ENCODE data around the gene TBX2.
A peak's percentile ranks its signal among the peaks of the same experiment; 100 is the strongest.

The TBX2 gene

DNA sequence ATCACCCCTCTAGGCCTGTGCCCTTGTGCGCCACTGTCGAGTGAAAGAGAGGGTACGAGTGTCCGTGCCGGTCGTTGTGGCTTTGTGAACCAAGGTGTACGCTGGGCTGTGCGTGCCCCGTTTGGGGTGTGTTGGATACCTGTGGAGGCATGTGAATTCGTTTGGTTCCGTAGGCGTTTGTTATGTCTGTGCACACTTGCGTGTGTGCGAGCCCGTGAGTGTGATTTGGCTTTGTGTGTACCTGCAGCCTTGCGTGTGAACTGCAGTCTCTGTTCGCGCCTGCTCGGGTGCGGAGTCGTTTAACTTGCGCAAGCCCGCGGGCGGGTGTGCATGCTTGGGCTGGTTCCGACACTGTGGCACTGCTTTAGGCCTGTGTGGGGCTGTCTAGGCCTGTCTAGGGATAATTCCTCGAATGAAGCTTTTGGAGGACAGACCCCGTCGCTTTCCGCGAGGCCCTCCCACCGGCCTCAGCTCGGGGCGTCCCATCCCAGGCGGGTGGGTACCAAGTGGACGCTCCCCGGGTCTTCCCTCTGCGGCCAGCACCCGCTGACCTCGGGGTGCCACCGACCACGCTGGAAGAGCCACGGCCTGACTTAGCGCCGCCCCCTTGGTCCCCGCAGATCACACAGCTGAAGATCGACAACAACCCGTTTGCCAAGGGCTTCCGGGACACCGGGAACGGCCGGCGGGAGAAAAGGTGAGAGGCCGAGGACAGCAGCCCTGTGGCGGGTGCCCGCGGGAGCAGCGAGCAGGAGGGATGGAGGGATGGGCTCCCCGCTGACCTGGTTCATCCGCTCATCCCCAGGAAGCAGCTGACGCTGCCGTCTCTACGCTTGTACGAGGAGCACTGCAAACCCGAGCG is 4.4 kb downstream of the TBX2 start:
- peak; percentile 34 for DNase-seq

DNA sequence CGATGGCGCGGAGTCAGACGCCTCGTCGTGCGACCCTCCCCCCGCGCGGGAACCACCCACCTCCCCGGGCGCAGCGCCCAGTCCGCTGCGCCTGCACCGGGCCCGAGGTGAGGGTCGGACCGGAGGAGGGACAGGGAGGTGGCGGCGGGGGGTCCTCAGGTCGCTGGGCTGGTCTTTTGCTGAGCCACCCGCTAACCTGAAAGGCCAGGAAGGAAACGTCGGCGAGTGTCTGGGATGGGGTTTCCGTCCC is 4.9 kb downstream of the TBX2 start:
- DNase-seq: no peak

DNA sequence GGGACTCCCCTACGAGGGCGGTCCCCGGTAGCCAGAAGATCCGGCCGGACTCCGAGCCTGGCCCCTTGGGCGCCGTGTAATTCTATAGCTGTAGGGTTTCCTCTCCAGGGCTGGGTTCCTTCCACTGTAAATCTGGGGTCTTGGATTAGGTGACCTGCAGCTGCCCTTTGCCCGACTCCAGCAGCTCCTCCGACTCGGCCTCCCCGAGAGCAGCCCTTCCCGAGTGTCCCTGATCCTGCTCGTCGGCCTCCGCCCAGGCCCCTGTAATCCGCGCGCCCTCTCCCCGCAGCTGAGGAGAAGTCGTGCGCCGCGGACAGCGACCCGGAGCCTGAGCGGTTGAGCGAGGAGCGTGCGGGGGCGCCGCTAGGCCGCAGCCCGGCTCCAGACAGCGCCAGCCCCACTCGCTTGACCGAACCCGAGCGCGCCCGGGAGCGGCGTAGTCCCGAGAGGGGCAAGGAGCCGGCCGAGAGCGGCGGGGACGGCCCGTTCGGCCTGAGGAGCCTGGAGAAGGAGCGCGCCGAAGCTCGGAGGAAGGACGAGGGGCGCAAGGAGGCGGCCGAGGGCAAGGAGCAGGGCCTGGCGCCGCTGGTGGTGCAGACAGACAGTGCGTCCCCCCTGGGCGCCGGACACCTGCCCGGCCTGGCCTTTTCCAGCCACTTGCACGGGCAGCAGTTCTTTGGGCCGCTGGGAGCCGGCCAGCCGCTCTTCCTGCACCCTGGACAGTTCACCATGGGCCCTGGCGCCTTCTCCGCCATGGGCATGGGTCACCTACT is 5.5 kb downstream of the TBX2 start:
- no peak for DNase-seq

DNA sequence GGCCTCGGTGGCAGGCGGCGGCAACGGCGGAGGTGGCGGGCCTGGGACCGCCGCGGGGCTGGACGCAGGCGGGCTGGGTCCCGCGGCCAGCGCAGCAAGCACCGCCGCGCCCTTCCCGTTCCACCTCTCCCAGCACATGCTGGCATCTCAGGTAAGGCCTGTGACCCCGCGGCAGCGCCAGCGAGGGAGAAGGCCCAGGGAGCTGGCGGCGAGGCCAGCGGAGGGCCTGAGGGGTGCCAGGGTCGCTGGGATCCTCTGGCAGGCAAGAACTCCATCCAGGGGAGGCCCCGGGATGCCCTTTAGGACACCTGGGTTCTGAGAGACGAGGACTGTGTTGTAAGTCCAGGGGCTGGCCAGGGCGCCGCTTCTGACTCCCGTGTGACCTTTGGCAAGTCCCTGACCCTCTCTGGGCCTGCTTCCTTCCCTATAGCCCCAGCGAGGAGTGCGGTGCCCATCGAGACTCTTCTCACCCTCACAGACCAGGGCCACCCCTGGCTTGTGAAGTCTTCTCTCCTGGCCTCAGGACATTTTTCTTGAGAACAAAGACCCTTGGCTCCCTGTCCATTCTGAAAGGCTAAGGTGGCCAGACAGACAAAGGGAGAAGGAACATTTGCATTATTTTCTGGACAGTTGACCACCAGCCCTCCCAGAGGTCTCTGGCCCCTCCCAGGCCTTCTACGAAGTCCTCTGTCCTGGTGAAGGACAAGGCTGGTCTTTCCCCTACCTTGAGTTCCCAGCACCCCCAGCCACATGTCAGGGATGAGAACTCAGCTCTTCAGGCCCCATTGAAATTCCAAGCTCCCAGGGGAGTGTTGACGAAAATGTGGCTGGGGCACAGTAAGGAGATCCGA is 6.3 kb downstream of the TBX2 start:
- no peak for DNase-seq

DNA sequence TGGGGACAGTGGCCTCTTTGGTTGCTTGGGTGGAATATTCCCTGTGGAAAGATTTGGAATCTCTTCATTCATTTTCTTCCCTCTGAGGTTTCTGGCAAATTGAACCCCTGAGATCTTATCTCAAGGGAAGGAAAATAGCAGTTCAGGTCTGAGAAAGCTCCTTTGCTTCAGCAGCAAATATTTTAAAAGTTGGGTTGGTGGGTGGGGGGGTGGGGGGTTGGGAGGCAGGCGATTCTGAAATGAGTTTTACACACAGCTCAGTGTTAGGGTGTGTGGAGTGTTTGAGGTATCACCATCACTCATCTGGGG is 6.8 kb downstream of the TBX2 start:
- no peak for DNase-seq

DNA sequence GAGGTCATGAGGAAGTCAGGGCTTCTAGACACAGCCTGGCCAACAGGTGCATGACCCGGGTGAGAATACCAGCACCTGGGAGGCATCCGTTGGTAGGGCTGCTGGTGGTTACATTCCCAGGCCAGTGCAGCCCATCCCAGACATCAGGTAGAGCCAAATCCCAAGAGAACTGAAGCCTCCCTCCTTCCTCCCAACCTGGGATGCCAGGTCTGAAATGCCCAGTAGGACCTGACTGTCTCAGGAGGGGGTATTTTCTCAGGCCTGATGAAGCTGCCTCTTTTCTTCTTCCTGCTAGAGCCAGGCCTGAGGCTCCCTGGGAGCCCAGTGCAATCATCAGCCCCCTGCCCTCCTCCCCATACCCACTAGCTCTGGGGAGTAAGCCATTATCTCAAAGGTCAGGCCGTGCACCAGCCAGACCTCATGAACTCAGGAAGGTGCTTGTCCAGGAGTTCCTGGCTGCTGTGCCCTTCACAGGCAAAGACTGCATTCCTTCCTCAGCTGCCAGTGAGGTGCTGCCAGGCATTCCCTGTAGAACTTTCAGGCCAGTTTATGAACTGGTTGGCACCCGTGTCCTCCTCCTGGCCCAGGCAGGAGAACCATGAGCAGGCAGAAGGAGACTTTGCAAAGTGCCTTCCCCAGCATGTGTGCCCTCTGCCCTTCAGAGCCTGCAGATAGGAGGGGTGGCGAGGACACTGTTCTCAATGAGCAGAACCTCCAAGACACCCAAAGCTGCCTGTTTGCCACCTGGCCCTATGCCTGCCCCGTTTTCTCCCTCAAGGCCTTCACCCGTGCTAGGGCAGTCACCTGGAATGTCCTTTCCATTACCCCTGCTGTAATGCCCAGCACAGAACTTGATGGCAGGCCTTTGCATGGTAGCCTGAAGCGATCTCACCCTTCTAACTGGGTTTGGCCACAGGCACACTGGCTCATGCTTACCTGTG is 7.6 kb downstream of the TBX2 start:
- DNase-seq: no peak

DNA sequence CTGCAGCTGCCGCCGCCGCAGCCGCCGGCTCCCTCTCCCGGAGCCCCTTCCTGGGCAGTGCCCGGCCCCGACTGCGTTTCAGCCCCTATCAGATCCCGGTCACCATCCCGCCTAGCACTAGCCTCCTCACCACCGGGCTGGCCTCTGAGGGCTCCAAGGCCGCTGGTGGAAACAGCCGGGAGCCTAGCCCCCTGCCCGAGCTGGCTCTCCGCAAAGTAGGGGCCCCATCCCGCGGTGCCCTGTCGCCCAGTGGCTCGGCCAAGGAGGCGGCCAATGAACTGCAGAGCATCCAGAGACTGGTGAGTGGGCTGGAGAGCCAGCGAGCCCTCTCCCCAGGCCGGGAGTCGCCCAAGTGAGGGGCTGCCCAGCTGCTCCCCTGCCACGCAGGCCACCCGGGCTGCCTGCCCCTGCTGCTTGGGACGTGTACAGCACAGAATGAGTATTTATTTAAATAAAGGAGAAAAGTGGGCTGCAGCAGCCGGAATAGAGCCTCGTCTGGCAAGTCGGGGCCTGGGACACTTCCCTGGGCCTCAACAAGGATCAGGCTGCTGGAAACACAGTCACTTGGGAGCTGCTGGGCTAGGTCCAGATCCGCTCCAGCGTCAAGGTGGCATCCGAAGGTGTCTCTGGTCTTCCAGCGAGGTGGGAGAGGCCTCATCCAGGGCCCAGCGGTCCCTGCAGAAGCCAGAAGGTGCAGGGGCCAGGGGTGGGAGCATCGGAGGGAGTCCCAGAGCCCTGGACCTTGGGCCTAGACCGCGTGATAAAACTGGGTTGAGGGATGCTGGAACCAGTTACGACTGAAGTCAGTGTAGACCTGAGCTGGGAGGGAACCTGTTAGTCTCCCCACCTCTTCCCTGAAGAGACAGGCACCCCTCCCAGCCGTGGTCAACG is 8.8 kb downstream of the TBX2 start:
- no peak for DNase-seq

DNA sequence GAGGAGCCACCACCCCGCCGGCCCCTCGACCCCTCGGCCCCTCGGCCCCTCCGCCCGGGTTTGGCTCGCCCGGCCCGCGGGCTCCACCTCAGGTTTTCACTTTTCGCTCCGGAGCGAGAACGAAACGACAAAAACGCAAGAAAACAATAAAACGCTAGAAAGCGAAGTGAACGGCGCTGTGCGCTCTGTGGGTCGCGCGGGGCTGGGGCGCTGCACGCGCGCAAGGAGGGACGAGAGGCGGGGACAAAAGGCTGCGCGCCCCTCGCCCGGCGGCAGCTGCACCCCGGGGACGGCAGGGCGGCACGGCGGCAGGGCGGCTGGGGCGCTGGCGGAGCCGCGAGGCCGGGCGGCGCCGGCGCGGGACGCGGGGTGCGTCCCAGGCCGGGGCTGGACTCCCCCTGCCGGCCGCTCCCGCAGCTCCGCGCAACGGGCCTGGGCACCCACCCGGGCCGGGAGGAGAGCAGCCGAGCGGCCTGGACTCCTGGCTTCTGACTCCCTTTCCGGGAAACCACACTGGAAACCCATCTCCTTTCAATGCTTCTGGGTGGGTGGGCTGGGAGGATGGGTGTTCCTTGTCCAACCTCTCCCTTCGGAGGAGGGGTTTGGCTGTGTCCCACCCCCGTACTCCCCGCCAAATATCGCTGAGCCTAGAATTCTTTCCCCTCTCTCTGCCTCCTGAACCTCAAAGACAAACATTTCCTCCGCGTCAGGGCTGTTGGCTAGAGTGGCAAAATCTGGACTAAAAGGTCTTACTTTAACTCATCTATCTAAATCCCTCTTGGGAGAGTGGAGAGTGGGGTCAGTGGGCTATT is 9.9 kb downstream of the TBX2 start:
- DNase-seq: peak; percentile 45

DNA sequence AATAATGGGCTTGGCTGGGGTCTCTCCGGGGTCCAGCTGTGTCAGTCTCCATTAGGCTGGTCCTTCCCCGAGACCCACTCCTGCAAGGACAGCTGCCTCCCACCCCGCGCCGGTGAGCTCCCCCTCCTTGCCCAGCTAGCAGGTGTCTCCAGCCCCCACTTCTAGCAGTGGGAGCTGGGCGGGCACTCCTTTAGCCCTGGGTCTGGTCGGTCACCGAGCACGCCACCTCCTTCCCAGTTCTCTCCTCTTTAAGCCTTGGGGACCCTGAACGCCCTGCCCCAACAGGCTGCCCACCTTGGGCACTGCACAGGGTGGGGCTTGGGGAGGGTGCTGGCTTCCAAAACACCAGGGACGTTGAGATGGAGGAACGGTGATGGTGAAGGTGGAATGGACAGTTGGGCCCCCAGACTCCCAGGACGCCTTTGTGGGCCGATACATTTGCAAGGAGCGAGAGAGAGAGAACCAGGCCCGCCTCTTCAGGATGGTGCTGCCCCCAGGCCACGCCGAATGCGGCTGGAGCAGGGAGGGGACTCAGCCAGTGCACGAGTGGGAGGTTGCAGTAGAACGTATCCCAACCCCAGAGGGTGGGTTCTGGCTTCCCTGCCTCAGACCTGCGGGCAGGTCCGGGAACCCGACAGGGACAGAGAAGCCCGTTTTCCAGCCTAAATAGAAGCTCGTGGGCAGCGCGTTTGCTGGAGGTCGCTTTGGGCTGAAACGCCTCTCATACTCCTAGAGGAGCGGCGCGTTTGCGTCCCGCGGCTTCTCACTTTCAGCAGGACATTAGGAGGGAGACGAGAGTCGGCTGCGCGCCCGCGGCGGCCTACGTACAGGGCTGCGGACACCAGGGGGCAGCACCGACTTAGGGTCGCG is 10.7 kb downstream of the TBX2 start:
- no peak for DNase-seq

DNA sequence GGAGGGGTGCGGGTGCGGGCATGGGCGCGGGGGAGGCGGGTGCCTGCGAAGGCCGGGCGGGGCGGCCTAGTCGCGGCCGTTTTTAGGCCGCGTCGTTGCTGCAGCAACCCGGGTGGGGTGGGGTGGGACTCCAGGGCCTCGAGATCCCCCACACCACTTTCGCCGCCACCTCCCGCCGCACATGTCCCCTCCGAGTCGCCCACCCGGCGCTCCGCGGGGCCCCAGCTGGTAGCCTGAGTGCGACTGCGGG is 11.3 kb downstream of the TBX2 start:
- peak; percentile 66 for DNase-seq

DNA sequence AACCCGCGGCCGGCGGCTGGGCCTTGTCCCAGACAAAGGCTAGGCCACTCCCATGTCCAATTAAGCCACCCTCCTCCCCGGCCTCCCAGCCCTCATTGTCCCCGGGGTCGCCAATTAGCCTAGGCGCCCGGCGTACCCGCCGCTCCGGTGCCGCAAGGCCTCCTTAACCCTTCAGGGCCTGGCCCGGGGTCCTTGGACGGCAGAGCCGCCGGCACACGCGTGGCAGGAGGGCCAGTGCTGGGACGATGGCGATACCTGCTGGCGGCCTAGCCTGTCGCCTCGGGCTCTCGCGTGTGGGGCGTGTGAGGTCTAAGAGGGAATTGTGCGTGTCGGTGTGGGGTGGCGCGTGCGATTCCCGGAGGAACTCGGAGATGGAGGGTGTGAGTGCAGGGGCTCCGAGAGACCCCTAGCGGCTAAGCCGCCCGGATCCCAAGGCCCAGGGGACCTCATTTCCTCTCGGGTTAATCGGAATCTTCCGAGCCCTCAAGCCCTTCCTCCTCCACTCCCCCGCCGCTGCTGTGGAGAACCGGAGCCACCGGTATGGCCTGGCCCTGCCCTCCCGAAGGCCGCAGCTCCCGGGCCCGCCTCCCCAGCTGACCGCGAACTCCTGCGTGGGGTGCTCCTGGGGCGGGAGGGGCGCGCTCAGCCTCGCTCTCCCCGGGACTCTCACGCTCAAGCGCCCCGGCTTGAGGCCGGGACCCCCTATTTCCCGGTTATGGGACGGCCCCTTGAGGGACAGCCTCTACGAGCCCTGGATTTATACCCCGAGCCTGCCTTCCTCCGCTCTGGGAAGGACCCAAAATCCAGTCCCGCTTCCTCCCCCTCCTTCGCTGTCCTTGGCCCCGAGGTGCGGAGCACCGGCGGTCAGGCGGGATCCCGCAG is 11.9 kb downstream of the TBX2 start:
- DNase-seq: peak; percentile 74

DNA sequence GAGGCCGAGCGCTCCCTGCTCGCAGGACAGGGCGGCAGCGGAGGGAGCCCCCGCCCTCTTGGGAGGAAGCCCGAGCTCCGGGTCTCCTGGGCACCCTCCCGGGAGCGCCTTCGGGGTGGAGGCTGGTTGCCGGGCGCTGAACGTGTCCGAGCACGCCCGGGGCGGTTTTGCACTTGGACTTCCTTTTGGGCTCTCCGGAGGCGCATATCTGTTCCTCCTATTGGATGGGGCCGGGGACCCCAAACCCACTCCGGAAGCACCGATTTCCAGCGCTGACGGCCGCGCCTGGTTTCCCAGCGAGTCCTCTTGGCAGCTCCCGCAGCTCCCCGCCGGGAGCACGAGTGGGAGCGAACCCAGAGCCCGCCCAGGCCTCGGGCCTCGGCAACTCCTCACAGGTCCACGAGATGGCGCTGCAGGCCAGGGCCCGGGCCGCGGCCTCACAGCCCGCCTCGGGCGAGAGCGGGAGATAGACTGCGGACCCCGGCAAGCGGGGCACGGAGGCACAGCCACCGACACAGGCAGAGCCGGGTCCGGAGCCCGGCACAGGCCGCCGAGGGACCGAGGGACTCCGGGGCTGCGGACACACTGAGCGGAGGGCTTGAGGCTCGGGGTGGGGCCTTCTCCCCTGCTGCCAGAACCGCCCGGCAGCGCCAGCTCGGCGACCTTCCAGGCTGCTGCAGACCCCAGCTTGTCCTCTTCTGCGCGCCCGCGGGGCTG is 12.7 kb downstream of the TBX2 start:
- DNase-seq: peak; percentile 80

DNA sequence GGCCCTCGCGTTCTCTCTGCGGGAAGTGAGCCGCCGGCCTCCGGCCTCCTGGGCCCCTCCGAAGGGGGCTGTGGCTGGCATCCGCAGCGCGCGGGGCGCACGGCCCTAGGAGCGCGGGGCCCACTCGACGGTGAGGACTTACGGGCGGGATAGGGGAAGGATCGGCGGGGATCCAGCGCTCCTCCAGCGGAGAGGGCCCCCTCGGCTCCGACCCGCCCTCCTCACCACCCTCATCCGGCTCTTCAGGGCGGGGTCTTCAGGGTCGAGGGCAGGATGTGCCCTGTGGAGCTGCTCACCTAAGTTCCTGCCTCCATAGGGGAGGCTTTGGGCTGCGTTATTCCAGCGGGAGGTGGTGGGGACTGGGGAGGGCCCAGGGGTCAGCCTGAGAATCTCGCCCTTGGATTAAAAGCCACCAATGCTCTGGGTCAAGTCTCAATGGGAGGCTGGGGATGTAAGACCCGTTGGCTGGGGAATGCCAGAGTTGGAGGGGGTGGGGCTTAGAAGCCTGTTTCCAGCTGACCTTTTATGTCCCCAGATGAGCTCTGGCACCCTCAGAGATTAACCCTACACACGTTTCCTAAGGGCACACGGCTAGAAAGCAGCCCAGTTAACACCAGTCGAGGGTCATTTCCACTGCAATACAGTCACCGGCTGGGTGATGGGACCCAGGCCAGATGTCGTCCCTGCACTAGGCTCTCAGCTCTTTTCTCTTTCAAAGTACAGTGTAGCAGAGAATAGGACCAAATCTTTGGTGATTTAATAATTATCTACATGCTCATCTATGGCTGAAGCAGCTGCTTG is 13.4 kb downstream of the TBX2 start:
- DNase-seq: peak; percentile 73

DNA sequence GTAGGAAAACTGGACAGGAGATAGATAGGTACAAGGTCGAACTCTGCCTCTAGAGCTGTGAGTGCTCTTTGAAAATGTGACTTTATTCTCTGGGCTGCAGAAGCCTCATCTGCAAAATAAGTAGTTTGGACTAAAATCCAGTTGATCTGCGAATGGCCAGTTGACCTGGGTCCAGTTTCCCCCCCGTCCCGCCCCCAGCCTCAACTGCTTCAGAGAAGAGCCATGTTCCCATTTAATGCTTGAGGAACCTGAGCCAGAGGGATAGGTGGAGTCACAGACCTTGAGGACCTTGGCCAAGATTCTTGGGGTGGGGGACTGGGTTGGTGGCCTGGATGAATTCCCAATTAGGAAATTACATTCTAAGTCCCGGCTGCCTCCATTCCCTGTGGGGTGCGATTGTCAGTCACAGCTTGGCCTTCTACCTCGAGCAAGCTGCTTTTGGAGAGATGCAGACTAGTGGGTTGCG is 14.1 kb downstream of the TBX2 start:
- no peak for DNase-seq

DNA sequence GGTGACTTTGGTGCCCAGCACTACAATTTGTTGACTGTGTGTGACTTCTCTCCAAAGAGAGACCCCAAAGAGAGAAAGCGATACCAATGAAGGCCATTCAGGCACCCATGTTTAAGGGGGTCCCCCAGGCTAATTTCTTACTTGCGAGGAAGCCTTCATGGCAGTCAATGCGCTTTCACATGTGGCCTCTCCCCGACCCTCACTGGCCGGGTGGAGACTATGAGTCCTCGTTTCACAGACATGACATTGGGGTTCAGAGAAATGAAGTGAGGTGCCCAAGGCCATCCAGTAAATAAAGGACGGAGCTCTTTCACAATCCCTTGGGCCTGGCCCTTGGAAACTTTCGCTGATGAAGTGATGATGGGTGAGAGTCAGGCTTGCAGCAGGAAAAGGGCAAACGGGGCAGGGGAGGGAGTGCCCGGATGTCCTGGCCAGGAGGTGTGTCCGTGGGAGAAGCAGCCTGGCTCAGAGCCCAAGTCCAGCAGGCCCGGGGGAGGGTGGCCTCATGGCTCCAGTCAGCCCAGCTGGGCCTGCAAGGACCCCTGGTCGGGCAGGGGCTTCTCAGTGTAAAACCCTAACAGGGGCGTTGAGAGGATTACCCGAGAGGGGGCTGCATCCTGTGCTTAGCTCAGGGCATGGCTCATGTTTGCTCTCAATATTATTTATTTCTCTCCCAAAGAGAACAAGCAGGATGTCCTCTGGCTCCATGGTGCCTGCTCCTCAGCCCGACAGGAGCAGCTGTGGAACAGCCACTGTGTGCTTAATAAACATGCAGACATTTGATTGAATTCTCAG is 14.7 kb downstream of the TBX2 start:
- no peak for DNase-seq

DNA sequence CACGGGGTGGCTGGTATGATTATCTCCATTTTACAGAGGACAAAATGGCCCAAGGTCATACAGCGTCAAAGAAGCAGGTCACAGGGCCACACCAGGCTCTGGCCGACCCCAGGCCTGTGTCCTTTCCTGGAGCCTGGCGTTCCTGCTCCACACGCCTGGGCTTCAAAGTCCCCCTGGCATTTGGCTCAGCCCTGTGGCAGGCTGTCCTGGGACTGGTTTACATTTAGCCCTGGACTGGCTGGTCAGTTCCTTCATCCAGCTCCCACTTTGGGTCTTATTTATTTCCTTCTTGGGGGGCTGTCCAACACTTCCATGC is 15.3 kb downstream of the TBX2 start:
- no peak for DNase-seq

Data from NCI-H510A treated with DMSO at 0.1 percent for 48 hours (cell line).